ENCODE measurements around the gene PLA2G2C. TPM values are rescaled to one million over a fixed set of nuclear protein-coding genes. Genes with fewer than 3 reads are reported as not detected.

The PLA2G2C gene
- total RNA-seq, 1 donor: not detected

DNA sequence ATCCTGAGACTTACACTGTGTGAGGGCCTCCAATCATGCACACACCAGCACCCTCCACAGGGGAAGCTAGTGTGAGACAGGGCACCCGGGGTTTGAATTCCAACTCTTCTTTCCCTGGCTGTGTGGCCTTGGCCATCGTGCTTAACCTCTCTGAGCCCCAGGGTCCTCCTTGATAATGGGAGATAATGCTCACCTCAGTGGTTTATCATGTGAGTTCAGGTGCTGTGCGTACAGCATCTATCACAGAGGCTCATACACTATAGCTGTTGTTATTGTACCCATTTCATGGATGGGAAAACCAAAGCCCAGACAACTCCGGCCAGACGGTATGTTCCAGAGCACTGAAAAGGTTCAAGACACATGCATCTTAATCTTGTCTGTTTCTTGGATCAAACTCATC lies 16.4 kb downstream of the PLA2G2C start:
- no peak overlapping the region for H3K4me3 ChIP-seq (ENCODE audit: low read depth, low read length)
- TF ChIP-seq, protein P1, sequence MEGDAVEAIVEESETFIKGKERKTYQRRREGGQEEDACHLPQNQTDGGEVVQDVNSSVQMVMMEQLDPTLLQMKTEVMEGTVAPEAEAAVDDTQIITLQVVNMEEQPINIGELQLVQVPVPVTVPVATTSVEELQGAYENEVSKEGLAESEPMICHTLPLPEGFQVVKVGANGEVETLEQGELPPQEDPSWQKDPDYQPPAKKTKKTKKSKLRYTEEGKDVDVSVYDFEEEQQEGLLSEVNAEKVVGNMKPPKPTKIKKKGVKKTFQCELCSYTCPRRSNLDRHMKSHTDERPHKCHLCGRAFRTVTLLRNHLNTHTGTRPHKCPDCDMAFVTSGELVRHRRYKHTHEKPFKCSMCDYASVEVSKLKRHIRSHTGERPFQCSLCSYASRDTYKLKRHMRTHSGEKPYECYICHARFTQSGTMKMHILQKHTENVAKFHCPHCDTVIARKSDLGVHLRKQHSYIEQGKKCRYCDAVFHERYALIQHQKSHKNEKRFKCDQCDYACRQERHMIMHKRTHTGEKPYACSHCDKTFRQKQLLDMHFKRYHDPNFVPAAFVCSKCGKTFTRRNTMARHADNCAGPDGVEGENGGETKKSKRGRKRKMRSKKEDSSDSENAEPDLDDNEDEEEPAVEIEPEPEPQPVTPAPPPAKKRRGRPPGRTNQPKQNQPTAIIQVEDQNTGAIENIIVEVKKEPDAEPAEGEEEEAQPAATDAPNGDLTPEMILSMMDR (IDR thresholded peaks at IDR 0.05; ENCODE audit: insufficient read depth, low read length): no peak

DNA sequence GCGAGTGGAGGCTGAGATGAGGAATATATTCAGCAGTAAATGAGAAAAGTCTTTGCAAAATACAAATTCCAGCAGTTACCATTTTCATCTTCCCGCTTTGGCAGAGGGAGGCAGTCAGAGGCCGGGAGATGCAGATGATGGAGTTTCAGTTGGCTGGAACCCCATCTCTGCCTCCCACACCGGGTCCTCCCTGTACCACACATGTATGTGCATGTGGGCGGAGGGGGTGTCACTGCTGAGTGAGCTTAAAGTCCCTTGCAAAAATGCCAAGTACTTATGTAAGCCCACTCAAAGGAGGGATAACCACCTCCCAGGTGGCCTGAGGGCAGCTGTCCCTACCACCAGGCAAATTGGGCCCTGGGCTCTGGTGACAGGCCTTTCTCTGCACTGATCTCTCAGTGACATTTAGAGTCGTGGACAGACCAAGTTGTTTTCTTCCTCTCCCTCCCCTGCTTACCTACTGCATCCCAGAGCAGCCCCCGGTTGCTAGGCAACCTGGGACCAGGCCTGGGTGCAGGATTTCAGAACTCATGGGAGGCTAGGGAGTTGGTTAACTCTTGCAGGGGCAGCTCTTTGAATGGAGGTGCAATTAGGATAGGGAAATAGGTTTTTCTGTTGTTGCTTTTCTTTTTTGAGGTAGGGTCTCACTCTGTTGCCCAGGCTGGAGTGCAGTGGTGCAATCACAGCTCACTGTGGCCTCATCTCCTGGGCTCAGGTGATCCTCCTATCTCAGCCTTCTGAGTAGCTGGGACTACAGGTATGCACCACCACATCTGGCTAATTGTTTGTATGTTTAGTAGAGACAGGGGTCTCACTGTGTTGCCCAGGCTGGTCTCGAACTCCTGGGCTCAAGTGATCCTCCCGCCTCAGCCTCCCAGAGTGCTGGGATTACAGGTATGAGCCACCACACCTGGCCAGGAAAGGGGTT lies 17.5 kb downstream of the PLA2G2C start:
- TF ChIP-seq, protein P1 (IDR thresholded peaks at IDR 0.05; ENCODE audit: insufficient read depth, low read length): no peak
- DNase-seq (ENCODE audit: low read depth): no peak
- H3K4me3 ChIP-seq (ENCODE audit: low read depth, low read length): no peak overlapping the region

More for the DNA sequence above, 16.4 kb downstream of the PLA2G2C start:
- DNase-seq (ENCODE audit: low read depth): no peak

DNA sequence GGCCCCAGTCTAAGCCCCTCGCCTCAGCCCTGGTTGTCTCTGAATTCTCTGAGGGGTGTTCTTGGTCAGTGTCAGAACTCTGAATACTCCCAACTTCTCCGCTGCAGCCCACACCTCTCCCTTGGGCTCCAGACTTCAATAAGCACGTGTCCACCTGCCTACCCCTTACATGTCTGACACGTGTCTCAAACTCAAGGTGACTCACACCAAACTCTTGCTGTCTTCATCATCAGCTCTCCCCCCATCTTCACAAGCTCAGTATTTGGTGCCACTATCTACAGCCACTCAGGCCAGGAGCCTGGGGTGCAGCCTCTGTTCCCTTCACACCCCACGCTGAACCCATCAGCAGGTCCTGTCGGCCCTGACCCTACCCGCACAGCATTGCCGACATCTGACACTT lies 19.2 kb downstream of the PLA2G2C start:
- DNase-seq (ENCODE audit: low read depth): no peak

DNA sequence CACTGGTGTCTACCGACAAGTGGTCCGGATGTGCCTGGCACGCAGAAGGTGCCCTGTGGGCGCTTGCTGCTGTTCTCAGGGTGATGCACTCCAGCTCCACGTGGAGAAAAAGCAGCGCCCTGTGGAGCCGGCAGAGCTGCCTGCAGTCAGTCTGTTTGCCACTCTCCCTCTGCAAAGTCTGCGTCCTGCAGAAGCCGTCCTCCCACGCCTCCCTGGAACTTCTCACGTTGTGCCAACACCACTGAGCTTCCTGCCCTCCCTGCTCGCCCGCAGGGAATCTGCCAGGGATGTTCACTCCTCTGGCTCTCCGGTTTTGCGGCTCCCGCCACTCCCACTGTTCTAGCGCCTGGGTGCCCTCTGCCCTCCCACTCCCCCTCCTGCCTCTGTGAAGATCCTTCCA lies 20.3 kb downstream of the PLA2G2C start:
- no peak for DNase-seq (ENCODE audit: low read depth)
- H3K4me3 ChIP-seq (ENCODE audit: low read depth, low read length): no peak overlapping the region
- TF ChIP-seq, protein P1 (IDR thresholded peaks at IDR 0.05; ENCODE audit: insufficient read depth, low read length): no peak

More for the DNA sequence above, 19.2 kb downstream of the PLA2G2C start:
- TF ChIP-seq, protein P1 (IDR thresholded peaks at IDR 0.05; ENCODE audit: insufficient read depth, low read length): no peak
- H3K4me3 ChIP-seq (ENCODE audit: low read depth, low read length): no peak overlapping the region

DNA sequence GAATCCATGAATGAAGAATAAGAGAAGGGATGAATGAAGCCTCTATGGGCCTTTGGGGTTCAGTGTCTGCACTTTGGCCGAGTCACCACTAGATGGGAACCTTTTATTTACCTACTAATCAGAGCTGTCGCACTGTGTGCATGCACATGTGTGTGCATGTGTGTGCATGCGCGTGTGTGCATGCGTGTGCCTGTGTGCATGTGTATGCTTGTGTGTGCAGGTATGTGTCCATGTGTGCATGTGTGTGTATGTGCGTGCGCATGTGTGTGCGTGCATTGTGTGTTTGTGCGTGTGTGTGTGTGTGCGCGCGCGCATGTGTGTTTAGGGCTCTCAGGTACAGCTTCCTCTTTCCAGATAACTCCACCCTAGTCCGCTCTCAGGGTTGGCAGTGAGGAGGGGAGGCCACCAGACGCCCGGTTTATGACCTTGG lies 20.8 kb downstream of the PLA2G2C start:
- TF ChIP-seq, protein P1 (IDR thresholded peaks at IDR 0.05; ENCODE audit: insufficient read depth, low read length): peak; percentile 36
- no peak overlapping the region for H3K4me3 ChIP-seq (ENCODE audit: low read depth, low read length)
- DNase-seq (ENCODE audit: low read depth): no peak

DNA sequence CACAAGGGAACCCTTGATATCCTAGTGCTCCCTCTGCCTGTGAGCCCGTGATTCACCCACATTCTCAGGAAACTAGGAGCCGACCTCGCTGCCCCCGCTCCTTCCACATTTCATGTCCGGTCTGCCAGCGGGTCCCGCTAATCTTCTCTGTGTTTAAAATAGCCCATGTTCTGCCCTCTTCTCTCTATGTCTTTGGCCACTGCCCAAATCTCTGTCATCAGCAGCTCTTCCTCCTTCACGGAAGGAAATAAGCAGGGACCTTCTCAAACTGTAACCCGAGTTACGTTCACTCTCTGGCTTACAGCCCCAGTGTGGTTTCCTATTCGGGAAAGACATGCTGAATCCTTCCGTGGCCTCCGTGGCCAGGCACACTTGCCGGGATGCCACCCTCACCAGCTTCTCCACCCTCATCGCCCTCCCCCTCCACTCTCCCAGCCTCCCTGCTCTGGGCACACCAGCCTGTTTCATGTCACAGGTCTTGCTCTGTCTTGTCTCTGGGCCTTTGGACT lies 21.6 kb downstream of the PLA2G2C start:
- no peak overlapping the region for H3K4me3 ChIP-seq (ENCODE audit: low read depth, low read length)
- TF ChIP-seq, protein P1 (IDR thresholded peaks at IDR 0.05; ENCODE audit: insufficient read depth, low read length): no peak
- no peak for DNase-seq (ENCODE audit: low read depth)
